ENCODE measurements around the gene DENND1B.

DNA sequence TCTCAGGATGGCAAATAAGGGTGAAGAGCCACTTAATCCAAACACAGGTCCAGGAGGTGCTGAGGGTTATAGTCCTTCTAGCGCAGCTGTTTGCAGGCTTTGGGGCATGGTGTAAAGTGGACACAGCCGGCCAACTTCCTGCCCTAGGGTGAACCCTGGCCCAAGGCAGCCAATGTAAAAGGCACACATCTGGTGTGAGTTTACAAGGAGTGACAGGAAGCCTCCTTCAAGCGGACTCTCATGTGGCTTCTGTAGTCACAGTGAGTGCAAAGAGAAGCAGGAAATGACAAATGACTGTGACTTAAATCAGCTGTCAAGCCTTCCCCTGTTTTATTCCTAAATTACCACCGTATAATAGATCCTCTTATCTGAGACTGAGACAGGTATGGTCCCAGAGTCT lies 294.2 kb downstream of the DENND1B start:
- TF ChIP-seq CTCF (IDR thresholded peaks at IDR 0.05), result no peak
- no peak for TF ChIP-seq MAX (IDR thresholded peaks at IDR 0.05)
- TF ChIP-seq POLR2AphosphoS2 (conservative IDR thresholded peaks at IDR 0.05; ENCODE audit: low read length), result no peak
- TF ChIP-seq POLR2A (IDR thresholded peaks at IDR 0.05; ENCODE audit: low read length), result no peak
- TF ChIP-seq SMC3 (IDR thresholded peaks at IDR 0.05), result no peak
- no peak for TF ChIP-seq JUNB (IDR thresholded peaks at IDR 0.05)
- TF ChIP-seq CBX8 (IDR thresholded peaks at IDR 0.05), result no peak
- no peak for TF ChIP-seq ELK1 (IDR thresholded peaks at IDR 0.05; ENCODE audit: low read depth, low read length)
- TF ChIP-seq MAZ (IDR thresholded peaks at IDR 0.05; ENCODE audit: borderline replicate concordance, low read depth, low read length), result no peak
- TF ChIP-seq EP300 (IDR thresholded peaks at IDR 0.05), result no peak
- TF ChIP-seq NPAS2 (CRISPR knock-in tag; IDR thresholded peaks at IDR 0.05; ENCODE audit: borderline replicate concordance), result no peak
- TF ChIP-seq, protein P1, sequence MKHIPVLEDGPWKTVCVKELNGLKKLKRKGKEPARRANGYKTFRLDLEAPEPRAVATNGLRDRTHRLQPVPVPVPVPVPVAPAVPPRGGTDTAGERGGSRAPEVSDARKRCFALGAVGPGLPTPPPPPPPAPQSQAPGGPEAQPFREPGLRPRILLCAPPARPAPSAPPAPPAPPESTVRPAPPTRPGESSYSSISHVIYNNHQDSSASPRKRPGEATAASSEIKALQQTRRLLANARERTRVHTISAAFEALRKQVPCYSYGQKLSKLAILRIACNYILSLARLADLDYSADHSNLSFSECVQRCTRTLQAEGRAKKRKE (CRISPR knock-in tag; IDR thresholded peaks at IDR 0.05; ENCODE audit: low read depth), result no peak

Data from A549 (cell line).